Chondrocyte (in vitro differentiated cells): ENCODE results near the gene SYCP3. TPM values are rescaled to one million over a fixed set of nuclear protein-coding genes. Genes with fewer than 3 reads are reported as not detected.

Experiments
- DNase-seq: peaks from one replicate; pipeline ENCODE4 v3.0.0; 2021; ENCODE audit warnings: mixed read lengths, low spot score
- H3K27ac Mint-ChIP-seq: one replicate; pipeline ENCODE4 v1.8.0; 2021; ENCODE audit warnings: mild to moderate bottlenecking, moderate library complexity, mixed read lengths; ENCODE audit not compliant: unreplicated experiment
- H3K27me3 Mint-ChIP-seq: 2 replicates; pipeline ENCODE4 v1.8.0; 2021; ENCODE audit warnings: low read depth, mixed read lengths
- H3K36me3 Mint-ChIP-seq: 2 replicates; pipeline ENCODE4 v1.8.0; 2021; ENCODE audit warnings: low read depth, mixed read lengths
- H3K4me1 Mint-ChIP-seq: 2 replicates; pipeline ENCODE4 v1.8.0; 2021; ENCODE audit warnings: low read depth, mild to moderate bottlenecking, mixed read lengths
- H3K4me3 Mint-ChIP-seq: one replicate; pipeline ENCODE4 v1.8.0; 2021; ENCODE audit warnings: mild to moderate bottlenecking, moderate library complexity, mixed read lengths; ENCODE audit not compliant: unreplicated experiment
- H3K9me3 Mint-ChIP-seq: 2 replicates; pipeline ENCODE4 v1.8.0; 2021; ENCODE audit warnings: low read depth, mixed read lengths
- CTCF ChIP-seq: fragments of 200-600 bp; sonication (generic); IDR thresholded peaks from 2 replicates; pipeline ENCODE4 v1.5.0; 2021; ENCODE audit warnings: antibody characterized with exemption, mild to moderate bottlenecking, moderate library complexity
- total RNA-seq: library from RNA; stranded (reverse); gene quantifications from 3 replicates; pipeline ENCODE4 v1.2.1, GENCODE V29; 2021

The SYCP3 gene
- total RNA-seq, 1 donor from 2014 or later, result 0.05 TPM

- H3K4me3 Mint-ChIP-seq, result no peak overlapping the region
These were observed 43.0 kb upstream of the SYCP3 start for GRCh38 chr12:101782273-101782731.

DNA sequence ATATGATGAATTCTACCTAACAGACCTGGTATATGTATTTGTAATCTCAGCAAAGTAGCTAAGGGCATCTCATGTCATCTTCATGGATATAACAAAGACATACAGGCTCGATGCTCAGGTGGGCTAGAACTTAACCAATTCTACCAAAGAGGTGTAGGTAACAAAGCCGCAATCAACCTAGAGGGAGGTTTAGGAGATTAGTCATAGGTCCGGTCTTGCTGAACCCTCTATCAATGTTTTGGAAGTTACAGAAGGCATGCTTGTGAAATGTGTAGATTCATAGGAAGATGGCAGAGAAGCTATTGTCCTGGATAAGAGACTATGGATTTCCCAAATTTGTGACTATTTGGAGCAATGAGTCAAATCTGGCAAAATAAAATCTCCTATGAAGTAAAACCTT lies 42.6 kb upstream of the SYCP3 start:
- no peak for TF ChIP-seq CTCF
- no peak for DNase-seq
- no peaks in the 10 kb centered on the region for H3K9me3 Mint-ChIP-seq
- H3K4me1 Mint-ChIP-seq, result peaks cover 34% of the 10 kb centered on the region
- H3K36me3 Mint-ChIP-seq, result peaks cover 6% of the 10 kb centered on the region
- H3K4me3 Mint-ChIP-seq, result no peak overlapping the region
- H3K27ac Mint-ChIP-seq, result no peak overlapping the region
- no peaks in the 10 kb centered on the region for H3K27me3 Mint-ChIP-seq

More at GRCh38 chr12:101782273-101782731, 43.0 kb upstream of the SYCP3 start:
- Mint-ChIP-seq H3K4me1 (peaks cover 34% of the 10 kb centered on the region), H3K36me3 (peaks cover 3% of the 10 kb centered on the region), H3K27ac (peak overlapping the region; percentile 70), H3K27me3 (no peaks in the 10 kb centered on the region), H3K9me3 (no peaks in the 10 kb centered on the region)
- no peak for TF ChIP-seq CTCF
- DNase-seq, result no peak

DNA sequence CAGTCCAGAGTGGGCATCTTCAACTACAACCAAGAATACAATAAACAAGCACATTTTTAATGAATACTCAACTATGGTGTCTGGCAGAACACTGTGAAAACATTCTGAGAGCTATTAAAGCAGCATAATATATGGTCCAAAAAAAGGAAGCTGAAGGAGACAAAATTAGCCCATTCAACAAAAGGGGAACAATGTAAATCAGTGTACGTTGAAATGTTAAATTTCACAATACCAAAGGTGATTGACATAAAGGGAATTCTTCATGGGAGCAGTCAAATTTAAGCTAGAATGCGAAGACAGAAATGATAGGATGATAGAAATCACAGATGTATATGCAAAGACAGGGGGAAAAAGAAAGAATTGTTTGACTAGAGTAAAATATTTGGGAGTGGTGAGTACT lies 41.3 kb upstream of the SYCP3 start:
- no peak for TF ChIP-seq CTCF
- Mint-ChIP-seq H3K9me3 (no peaks in the 10 kb centered on the region), H3K27ac (no peak overlapping the region), H3K27me3 (no peaks in the 10 kb centered on the region), H3K36me3 (peaks cover 6% of the 10 kb centered on the region), H3K4me3 (no peak overlapping the region), H3K4me1 (peaks cover 29% of the 10 kb centered on the region)
- DNase-seq, result no peak

DNA sequence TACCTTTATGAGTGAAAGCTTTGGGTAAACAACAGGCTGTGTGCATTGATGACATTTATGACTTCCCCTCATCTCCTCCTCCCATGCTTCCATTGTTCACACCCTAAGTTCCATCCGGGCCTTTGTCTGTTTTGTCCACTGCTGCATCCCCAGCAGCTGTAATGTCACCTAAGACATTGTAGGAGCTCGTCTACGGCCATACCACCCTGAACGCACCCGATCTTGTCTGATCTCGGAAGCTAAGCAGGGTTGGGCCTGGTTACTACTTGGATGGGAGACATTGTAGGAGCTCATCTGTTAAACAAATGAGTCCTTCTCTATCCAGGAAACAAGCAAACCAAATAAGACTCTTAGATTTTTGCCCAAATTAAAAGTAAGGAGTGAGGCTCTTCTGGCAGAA lies 40.4 kb upstream of the SYCP3 start:
- no peak for TF ChIP-seq CTCF

GRCh38 chr12:101779200-101779599 lies 39.9 kb upstream of the SYCP3 start:
- peaks cover 27% of the 10 kb centered on the region for H3K4me1 Mint-ChIP-seq
- no peak for DNase-seq
- peaks cover 4% of the 10 kb centered on the region for H3K36me3 Mint-ChIP-seq
- no peaks in the 10 kb centered on the region for H3K27me3 Mint-ChIP-seq
- H3K27ac Mint-ChIP-seq, result no peak overlapping the region
- TF ChIP-seq CTCF, result no peak
- no peak overlapping the region for H3K4me3 Mint-ChIP-seq
- H3K9me3 Mint-ChIP-seq, result no peaks in the 10 kb centered on the region

More for the DNA sequence above, 40.4 kb upstream of the SYCP3 start:
- Mint-ChIP-seq H3K4me1 (peaks cover 27% of the 10 kb centered on the region), H3K36me3 (peaks cover 5% of the 10 kb centered on the region), H3K27ac (no peak overlapping the region), H3K27me3 (no peaks in the 10 kb centered on the region), H3K4me3 (no peak overlapping the region), H3K9me3 (no peaks in the 10 kb centered on the region)
- DNase-seq, result no peak
